Esophagus squamous epithelium (tissue), 4 donors: Measurements from ENCODE around the gene HLA-A.

ENCODE experiments used
- CTCF ChIP-seq, 6 experiments: fragments of 450-650 bp in 4 of 6; fragments of 200-600 bp in 2 of 6; sonication (generic) in 2 of 6; IDR thresholded peaks; one replicate each; pipeline ENCODE4 v1.5.1; 2016 to 2019; ENCODE audit warnings: antibody characterized with exemption in 6 of 6, mild to moderate bottlenecking in 4 of 6, moderate library complexity in 4 of 6
- POLR2A ChIP-seq, 4 donors: fragments of 450-650 bp; IDR thresholded peaks; one replicate each; pipeline ENCODE4 v1.6.1; 2017; ENCODE audit warnings: antibody characterized with exemption in 4 of 4, mild to moderate bottlenecking in 4 of 4, moderate library complexity in 3 of 4

- no peak for TF ChIP-seq POLR2A (IDR thresholded peaks at IDR 0.05)
- no peak for TF ChIP-seq CTCF (IDR thresholded peaks at IDR 0.05)
Observed at GRCh38 chr6:29917857-29918256, 24.5 kb upstream of the HLA-A start.
